Neural cell (in vitro differentiated cells): ENCODE results near the gene PLXDC1. TPM values are rescaled to one million over a fixed set of nuclear protein-coding genes. Genes with fewer than 3 reads are reported as not detected.
"Not testable (repeated sequence)": the region's sequence is repeated elsewhere in the genome, so short reads cannot be mapped to it uniquely, and the experiment has no call there.

Experiments used
- H2AFZ ChIP-seq: fragments of 200-600, 300-800 bp; sonication (generic), shearing (Covaris generic); 2 replicates; pipeline ENCODE4 v1.6.0; 2014; ENCODE audit warnings: low read depth, mild to moderate bottlenecking, antibody characterized with exemption, low read length, moderate library complexity
- H3F3A ChIP-seq: fragments of 200-600 bp; shearing (Covaris generic); 2 replicates; pipeline ENCODE4 v1.6.1; 2016; ENCODE audit warnings: mild to moderate bottlenecking, moderate library complexity, mixed read lengths, antibody characterized with exemption, low read length; ENCODE audit not compliant: insufficient read depth, poor library complexity, severe bottlenecking
- H3K27ac ChIP-seq: fragments of 200-600, 300-800 bp; sonication (generic), shearing (Covaris generic); 2 replicates; pipeline ENCODE4 v1.5.1; 2014; ENCODE audit warnings: mild to moderate bottlenecking, low read length, moderate library complexity
- H3K27me3 ChIP-seq: fragments of 300-800, 200-600 bp; sonication (generic), shearing (Covaris generic); 2 replicates; pipeline ENCODE4 v1.6.0; 2014; ENCODE audit warnings: mild to moderate bottlenecking, low read depth, low read length, moderate library complexity; ENCODE audit not compliant: insufficient read depth
- H3K36me3 ChIP-seq: fragments of 300-800, 200-600 bp; sonication (generic), shearing (Covaris generic); 2 replicates; pipeline ENCODE4 v1.5.1; 2014; ENCODE audit warnings: mild to moderate bottlenecking, antibody characterized with exemption, low read length, moderate library complexity; ENCODE audit not compliant: insufficient read depth
- H3K4me2 ChIP-seq: fragments of 300-800, 200-600 bp; sonication (generic), shearing (Covaris generic); 2 replicates; pipeline ENCODE4 v1.6.0; 2014; ENCODE audit warnings: mild to moderate bottlenecking, low read length
- H3K4me3 ChIP-seq: fragments of 300-800, 200-600 bp; sonication (generic), shearing (Covaris generic); 2 replicates; pipeline ENCODE4 v1.5.1; 2014; ENCODE audit warnings: mild to moderate bottlenecking, low read length, moderate library complexity
- H3K79me2 ChIP-seq: fragments of 200-600 bp; shearing (Covaris generic); replicated peaks from 2 replicates; pipeline ENCODE4 v1.6.0; 2014; ENCODE audit warnings: mild to moderate bottlenecking, low read length, moderate library complexity; ENCODE audit not compliant: insufficient read depth
- H3K9ac ChIP-seq: fragments of 300-800, 200-600 bp; sonication (generic), shearing (Covaris generic); 2 replicates; pipeline ENCODE4 v1.6.1; 2016; ENCODE audit warnings: mild to moderate bottlenecking, low read length, mixed read lengths
- H3K9me2 ChIP-seq: fragments of 200-600 bp; shearing (Covaris generic); 2 replicates; pipeline ENCODE4 v1.6.1; 2016; ENCODE audit warnings: mild to moderate bottlenecking, low read length, mixed read lengths; ENCODE audit not compliant: insufficient read depth
- H3K9me3 ChIP-seq: fragments of 200-600, 300-800 bp; sonication (generic), shearing (Covaris generic); 2 replicates; pipeline ENCODE4 v1.6.1; 2016; ENCODE audit warnings: mild to moderate bottlenecking, mixed run types, low read length, moderate library complexity, mixed read lengths
- H4K20me1 ChIP-seq: fragments of 200-600 bp; shearing (Covaris generic); 2 replicates; pipeline ENCODE4 v1.6.1; 2016; ENCODE audit warnings: mild to moderate bottlenecking, mixed run types; ENCODE audit not compliant: insufficient read depth
- CTCF ChIP-seq: fragments of 450-650 bp; IDR thresholded peaks from 2 replicates; pipeline ENCODE4 v1.5.1; 2014; ENCODE audit warnings: antibody characterized with exemption, mild to moderate bottlenecking, moderate library complexity; ENCODE audit not compliant: poor library complexity, severe bottlenecking
- EP300 ChIP-seq: fragments of 450-650 bp; conservative IDR thresholded peaks from 2 replicates; pipeline ENCODE4 v1.6.1; 2014; ENCODE audit warnings: antibody characterized with exemption, mild to moderate bottlenecking, moderate library complexity; ENCODE audit not compliant: poor library complexity, severe bottlenecking
- EZH2 ChIP-seq: fragments of 200-600, 300-800 bp; shearing (Covaris generic), sonication (generic); IDR thresholded peaks from 2 replicates; pipeline ENCODE4 v1.6.1; 2014; ENCODE audit warnings: antibody characterized with exemption, low read length, borderline replicate concordance, mild to moderate bottlenecking; ENCODE audit not compliant: insufficient read depth, poor library complexity, severe bottlenecking
- MXI1 ChIP-seq: fragments of 450-650 bp; conservative IDR thresholded peaks from 2 replicates; pipeline ENCODE4 v1.6.1; 2014; ENCODE audit warnings: antibody characterized with exemption, mild to moderate bottlenecking; ENCODE audit not compliant: poor library complexity, severe bottlenecking
- POLR2AphosphoS5 ChIP-seq: IDR thresholded peaks from 2 replicates; pipeline ENCODE4 v1.6.1; 2012
- RAD21 ChIP-seq: fragments of 450-650 bp; conservative IDR thresholded peaks from 2 replicates; pipeline ENCODE4 v1.6.1; 2014; ENCODE audit warnings: antibody characterized with exemption, mild to moderate bottlenecking, moderate library complexity
- REST ChIP-seq: IDR thresholded peaks from 2 replicates; pipeline ENCODE4 v1.6.1; 2012; ENCODE audit warnings: borderline replicate concordance
- SMC3 ChIP-seq: fragments of 450-650 bp; conservative IDR thresholded peaks from 2 replicates; pipeline ENCODE4 v1.6.1; 2014; ENCODE audit warnings: antibody characterized with exemption, mild to moderate bottlenecking, moderate library complexity; ENCODE audit not compliant: poor library complexity
- TAF1 ChIP-seq: IDR thresholded peaks from 2 replicates; pipeline ENCODE4 v1.6.1; 2012; ENCODE audit warnings: low read depth
- polyA plus RNA-seq: library from polyadenylated mRNA; depleted of rRNA; stranded (reverse); fragments of >200 nt; gene quantifications from 2 replicates; pipeline ENCODE4 v1.2.3, GENCODE V29; 2014

The PLXDC1 gene
- polyA plus RNA-seq, 1 donor from 2014 or later, result 10.0 TPM

- Histone ChIP-seq H3K9me2 (no peaks in the 10 kb centered on the region), H2AFZ (no peak overlapping the region), H3K27me3 (no peaks in the 10 kb centered on the region), H3K4me3 (no peak overlapping the region), H4K20me1 (no peaks in the 10 kb centered on the region), H3K79me2 (no peaks in the 10 kb centered on the region), H3F3A (no peaks in the 10 kb centered on the region), H3K4me2 (no peak overlapping the region), H3K9ac (no peak overlapping the region), H3K36me3 (no peaks in the 10 kb centered on the region), H3K27ac (no peak overlapping the region), H3K9me3 (no peaks in the 10 kb centered on the region)
- TF ChIP-seq REST (no peak), TAF1 (no peak), MXI1 (no peak), EP300 (no peak), SMC3 (no peak), EZH2 (no peak), RAD21 (no peak), CTCF (no peak), POLR2AphosphoS5 (no peak)
Observed at GRCh38 chr17:39045948-39046679, 105.3 kb downstream of the PLXDC1 start.

GRCh38 chr17:39036009-39036408, 115.4 kb downstream of the PLXDC1 start:
- no peak for TF ChIP-seq TAF1
- TF ChIP-seq CTCF, result no peak
- TF ChIP-seq RAD21, result no peak
- no peak for TF ChIP-seq MXI1
- TF ChIP-seq EZH2, result no peak
- no peak for TF ChIP-seq SMC3
- TF ChIP-seq POLR2AphosphoS5, result no peak
- TF ChIP-seq EP300, result no peak
- no peak for TF ChIP-seq REST

GRCh38 chr17:39035578-39035977, 115.9 kb downstream of the PLXDC1 start:
- not testable (repeated sequence) for H3K4me3 ChIP-seq, H3K4me2 ChIP-seq, H3K9me2 ChIP-seq, H3K27ac ChIP-seq, H3K27me3 ChIP-seq, H3K9ac ChIP-seq, H3K9me3 ChIP-seq, H2AFZ ChIP-seq, H3K79me2 ChIP-seq, H4K20me1 ChIP-seq, H3F3A ChIP-seq, H3K36me3 ChIP-seq

More at GRCh38 chr17:39036009-39036408, 115.4 kb downstream of the PLXDC1 start:
- Histone ChIP-seq H3K4me3 (no peak overlapping the region), H3K27me3 (no peaks in the 10 kb centered on the region), H3F3A (no peaks in the 10 kb centered on the region), H3K79me2 (no peaks in the 10 kb centered on the region), H2AFZ (no peak overlapping the region), H3K9me2 (no peaks in the 10 kb centered on the region), H3K4me2 (no peak overlapping the region), H3K36me3 (no peaks in the 10 kb centered on the region), H3K27ac (no peak overlapping the region), H3K9me3 (no peaks in the 10 kb centered on the region), H3K9ac (no peak overlapping the region), H4K20me1 (no peaks in the 10 kb centered on the region)
